NOMO-1 treated with DMSO at 0.1 percent for 48 hours (cell line): Measurements from ENCODE around the gene CAMTA1.

Source experiments
- DNase-seq: peaks from one replicate; lab custom pipeline; 2025; ENCODE audit not compliant: unreplicated experiment; lab: John Stamatoyannopoulos, UW

CAMTA1 gene

GRCh38 chr1:6967431-6968111 lies 182.3 kb downstream of the CAMTA1 start:
- no peak for DNase-seq

GRCh38 chr1:6969106-6969505 lies 183.9 kb downstream of the CAMTA1 start:
- no peak for DNase-seq

- DNase-seq: no peak
Observed at GRCh38 chr1:6969762-6970161, 184.5 kb downstream of the CAMTA1 start.

DNA sequence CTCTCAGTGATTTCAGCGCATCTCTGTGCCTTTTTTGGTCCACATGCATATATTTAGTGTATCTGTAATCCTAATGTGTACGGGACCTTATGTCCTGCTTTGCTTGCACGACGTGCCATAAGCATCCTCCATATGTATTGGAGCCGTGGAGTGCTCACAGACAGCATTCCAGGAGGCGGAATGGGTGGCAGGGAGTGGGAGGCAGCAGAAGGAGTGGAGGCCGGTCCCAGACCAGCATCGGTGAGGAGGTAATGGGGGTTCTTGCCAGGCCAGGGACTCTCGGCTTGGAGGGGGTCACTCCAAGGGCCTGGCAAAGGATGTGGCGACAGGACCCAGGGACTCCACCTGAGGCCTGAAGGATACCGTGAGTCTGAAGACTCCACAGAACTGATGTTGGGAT lies 185.0 kb downstream of the CAMTA1 start:
- DNase-seq: no peak

- DNase-seq: no peak
Observed at GRCh38 chr1:6971048-6971447, 185.8 kb downstream of the CAMTA1 start.

DNA sequence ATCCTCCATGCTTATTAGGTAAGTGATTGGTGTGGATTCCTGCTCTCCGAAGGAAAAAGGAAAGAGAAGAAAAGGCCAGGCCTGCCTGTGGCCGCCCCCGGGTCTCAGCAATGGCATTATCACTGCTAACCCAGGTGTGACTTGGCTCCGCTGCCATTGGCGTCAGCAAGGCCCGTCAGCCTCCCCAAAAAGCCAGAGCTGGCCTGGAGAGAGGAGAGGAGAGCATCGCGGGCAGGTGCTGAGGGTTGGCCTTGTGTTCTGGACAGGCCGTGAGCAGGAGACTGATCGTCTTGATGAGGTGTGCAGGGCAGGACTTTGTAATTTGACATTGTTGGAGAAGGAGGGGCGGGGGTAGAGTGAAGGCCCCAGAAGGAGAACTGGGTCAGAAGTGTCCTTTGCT lies 186.4 kb downstream of the CAMTA1 start:
- no peak for DNase-seq

- DNase-seq: no peak
Observed at GRCh38 chr1:6972399-6972798, 187.1 kb downstream of the CAMTA1 start.

- DNase-seq: no peak
Observed at GRCh38 chr1:6975331-6976043, 190.2 kb downstream of the CAMTA1 start.

DNA sequence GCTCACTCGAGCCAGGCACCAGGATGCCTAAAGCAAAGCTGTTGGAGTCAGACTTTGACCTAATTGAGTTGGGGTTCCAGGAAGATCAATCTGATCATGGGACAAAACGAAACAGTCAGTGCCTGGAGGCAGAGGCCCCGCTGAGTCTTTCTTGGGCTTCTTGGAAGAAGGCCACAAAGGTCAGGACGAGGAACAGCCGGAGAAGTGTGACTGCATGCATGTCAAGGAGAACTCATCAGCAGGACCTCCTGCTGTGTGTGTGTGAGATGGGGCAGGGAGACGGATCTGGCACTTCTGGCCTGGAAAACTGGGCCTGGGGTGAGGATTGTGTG lies 190.8 kb downstream of the CAMTA1 start:
- DNase-seq: no peak

GRCh38 chr1:6979003-6979613 lies 193.9 kb downstream of the CAMTA1 start:
- DNase-seq: no peak

GRCh38 chr1:6981595-6981994 lies 196.3 kb downstream of the CAMTA1 start:
- no peak for DNase-seq

GRCh38 chr1:6982443-6982842 lies 197.2 kb downstream of the CAMTA1 start:
- no peak for DNase-seq

DNA sequence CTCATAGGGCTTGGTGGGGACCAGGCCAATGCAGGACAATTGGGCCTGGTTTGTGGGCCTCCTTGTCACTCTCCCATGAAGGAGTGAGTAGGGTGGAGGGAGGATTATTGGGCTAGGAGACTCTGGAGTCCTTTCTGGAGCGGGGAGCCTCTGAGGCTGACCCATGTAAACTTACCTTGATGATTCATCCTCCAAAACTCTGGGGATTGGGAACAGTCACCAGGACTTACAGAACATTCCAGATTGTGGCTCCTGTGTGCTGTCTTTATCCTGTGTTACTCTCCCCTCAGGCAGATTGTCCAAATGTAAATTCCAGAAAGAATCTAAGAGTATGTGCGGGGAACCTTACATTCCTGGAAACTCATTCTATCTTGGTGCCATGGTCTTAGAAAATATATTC lies 197.6 kb downstream of the CAMTA1 start:
- DNase-seq: no peak

DNA sequence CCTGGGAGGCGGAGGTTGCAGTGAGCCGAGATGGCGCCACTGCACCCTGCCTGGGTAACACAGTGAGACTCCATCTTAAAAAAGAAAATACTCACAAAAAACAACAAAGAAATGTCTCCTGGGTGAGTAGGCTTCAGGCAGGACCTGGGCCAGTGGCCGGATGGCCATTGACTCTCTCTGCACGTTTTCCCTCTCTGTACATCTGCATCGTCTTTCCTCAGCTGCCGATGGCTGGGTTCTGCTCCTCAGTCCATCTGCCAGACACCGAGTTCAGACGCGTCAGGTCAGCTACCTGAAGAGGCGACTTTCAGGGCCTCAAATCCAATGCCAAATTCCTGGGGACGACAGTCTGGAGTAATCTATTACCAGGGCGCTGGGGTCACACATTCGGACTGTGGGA lies 199.3 kb downstream of the CAMTA1 start:
- no peak for DNase-seq

DNA sequence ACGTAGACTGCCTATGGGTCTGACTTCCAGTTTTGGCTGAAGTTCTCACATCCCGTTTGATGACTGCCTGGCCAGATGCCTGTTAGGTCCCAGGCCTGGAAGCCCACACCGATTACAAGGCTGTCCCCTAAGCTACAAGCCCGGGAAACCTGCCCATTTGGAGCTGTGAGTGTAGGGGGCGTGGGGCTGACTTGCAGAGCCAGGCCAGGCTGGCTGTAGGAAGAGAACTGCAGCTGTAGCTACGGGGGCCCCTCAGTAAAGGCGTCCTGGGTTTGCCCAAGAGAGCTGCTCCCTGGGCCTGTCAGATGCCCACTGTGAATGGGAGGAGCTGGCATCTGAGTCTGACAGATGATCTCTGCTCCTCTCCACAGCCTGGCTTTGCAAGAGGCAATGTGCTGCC lies 199.7 kb downstream of the CAMTA1 start:
- DNase-seq: no peak

- no peak for DNase-seq
Observed at GRCh38 chr1:6985549-6986276, 200.5 kb downstream of the CAMTA1 start.

- no peak for DNase-seq
Observed at GRCh38 chr1:6986281-6986680, 201.0 kb downstream of the CAMTA1 start.

- DNase-seq: no peak
Observed at GRCh38 chr1:6987940-6988339, 202.7 kb downstream of the CAMTA1 start.

DNA sequence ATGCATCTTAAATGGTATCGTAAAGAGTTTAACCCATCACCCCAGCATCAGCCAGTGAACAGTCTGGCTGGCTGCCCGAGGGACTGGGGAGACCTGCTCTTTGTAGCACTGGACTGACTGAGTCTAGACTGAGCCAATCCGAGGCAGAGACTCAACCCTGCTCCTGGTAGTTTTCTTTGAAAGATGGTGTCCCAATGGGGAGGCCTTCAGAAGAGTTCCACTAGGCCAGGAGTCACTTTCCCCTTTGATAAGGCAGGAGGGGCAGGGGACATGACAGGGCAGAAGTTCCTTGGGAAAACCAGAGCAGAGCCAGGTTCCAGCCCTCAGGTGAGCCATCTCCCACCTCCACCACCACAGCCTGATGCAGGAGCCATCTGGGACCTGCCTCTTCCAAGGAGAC lies 203.5 kb downstream of the CAMTA1 start:
- no peak for DNase-seq

GRCh38 chr1:6989212-6990159 lies 204.2 kb downstream of the CAMTA1 start:
- no peak for DNase-seq

DNA sequence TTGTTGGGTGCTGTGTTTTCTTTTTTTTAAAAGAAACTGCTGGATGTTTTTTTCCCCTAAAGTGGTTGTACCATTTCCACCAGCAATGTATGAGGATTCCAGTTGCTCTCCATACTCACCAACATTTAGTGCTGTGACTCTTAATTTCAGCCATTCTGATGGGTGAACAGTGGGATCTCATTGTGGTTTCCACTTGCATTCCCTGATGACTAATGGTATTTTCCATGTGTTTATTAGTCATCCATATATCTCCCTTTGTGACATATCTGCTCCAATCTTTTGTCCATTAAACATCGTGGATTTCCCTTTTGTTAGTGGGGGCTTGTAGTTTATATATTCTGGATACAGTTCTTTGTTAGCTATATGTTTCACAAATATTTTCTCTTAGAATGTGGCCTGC lies 206.0 kb downstream of the CAMTA1 start:
- no peak for DNase-seq
